Right lobe of liver (tissue), 6 donors: ENCODE results near the gene TPM4. TPM values are rescaled to one million over a fixed set of nuclear protein-coding genes. Genes with fewer than 3 reads are reported as not detected.

Source experiments
- ATAC-seq, 4 donors: fragments of 200-7000 bp; cut with Tn5 transposase; one replicate each; pipeline ENCODE4 v1.9.1; 2020; ENCODE audit warnings: mild to moderate bottlenecking in 4 of 4, moderate library complexity in 4 of 4
- DNase-seq, 3 donors: peaks; one replicate each; pipeline ENCODE4 v3.0.0-alpha.2; 2020
- H3K27ac ChIP-seq, 3 donors: fragments of 200-600 bp; one replicate each; pipeline ENCODE4 v1.8.0; 2022
- H3K27me3 ChIP-seq, 2 donors: fragments of 200-600 bp; one replicate each; pipeline ENCODE4 v1.8.0; 2022
- H3K36me3 ChIP-seq, 4 donors: fragments of 200-600 bp; sonication (generic) in 1 of 4; one replicate each; pipeline versions ENCODE4 v1.5.1 to v1.8.0; 2017 to 2022; ENCODE audit warnings: control low read depth in 1 of 4
- H3K4me1 ChIP-seq, 4 donors: fragments of 200-600 bp; sonication (generic) in 1 of 4; one replicate each; pipeline versions ENCODE4 v1.5.1 to v1.8.0; 2017 to 2022; ENCODE audit warnings: control low read depth in 1 of 4
- H3K4me3 ChIP-seq, 3 donors: fragments of 200-600 bp; one replicate each; pipeline ENCODE4 v1.8.0; 2022
- H3K9me3 ChIP-seq, 4 donors: fragments of 200-600 bp; sonication (generic) in 1 of 4; one replicate each; pipeline versions ENCODE4 v1.5.1 to v1.8.0; 2017 to 2022; ENCODE audit warnings: control low read depth in 1 of 4
- CTCF ChIP-seq, 4 donors: fragments of 200-600 bp in 3 of 4; fragments of 450-650 bp in 1 of 4; IDR thresholded peaks; one replicate each; pipeline versions ENCODE4 v1.5.1 to v1.8.0; 2016 to 2022; ENCODE audit warnings: antibody characterized with exemption in 4 of 4, mild to moderate bottlenecking in 2 of 4
- POLR2A ChIP-seq: fragments of 450-650 bp; IDR thresholded peaks from one replicate; pipeline ENCODE4 v1.6.1; 2017; ENCODE audit warnings: antibody characterized with exemption, mild to moderate bottlenecking
- WGBS: methylation state at CpG from one replicate; pipeline ENCODE4 v1.1.6; 2018; ENCODE audit warnings: low coverage, low lambda C conversion rate; ENCODE audit not compliant: insufficient coverage; ENCODE audit errors: missing lambda C conversion rate; 5-methylcytosine and 5-hydroxymethylcytosine counted together
- intact Hi-C, 2 donors: fragments of 100-400 bp; cut with DNase I; formaldehyde crosslinking; loops; one replicate each; pipeline versions ENCODE4 v1.11.2 to v1.14.1; 2022
- total RNA-seq, 6 experiments: library from RNA; depleted of rRNA in 2 of 6; stranded (reverse); fragments of >200 nt in 2 of 6; fragmentation: NEBNext Ultra II Directional in 3 of 6; extraction: Animal tissue kit (Norgen Biotek cat#: 25700) in 3 of 6; gene quantifications; one replicate each; pipeline versions ENCODE4 v1.1.0 to v1.2.4, GENCODE V29; 2016 to 2023
- donor health status: DM: no; HTN: yes; CAD: no.
- donor health status: DM: no; HTN: no; CAD: no.
- donor health status: DM: no; HTN: no; CAD: no.
- donor health status: DM: no; HTN: yes; CAD: no.
- donor health status: DM: no; HTN: yes; CAD: no.

Gene TPM4
- total RNA-seq, 6 experiments from 2014 or later: 13.7 to 90.2 (median 45.6) TPM

GRCh38 chr19:16069813-16070365 is 6.4 kb upstream of the TPM4 start:
- H3K36me3 ChIP-seq: no peaks in the 10 kb centered on the region
- WGBS: 88% methylated on average over 3 of the region's 10 CpGs
- intact Hi-C loops: no loop called here
- no peaks in the 10 kb centered on the region for H3K27me3 ChIP-seq
- DNase-seq: peak in 1 of 3 donors; percentile 33
- TF ChIP-seq CTCF (IDR thresholded peaks at IDR 0.05) (no peak), POLR2A (no peak)
- no peaks in the 10 kb centered on the region for H3K9me3 ChIP-seq
- peak overlapping the region; percentile 40 to 66 (median 63) for H3K27ac ChIP-seq
- H3K4me1 ChIP-seq: no peaks in the 10 kb centered on the region
- ATAC-seq: no peak
- no peak overlapping the region for H3K4me3 ChIP-seq

- no peak overlapping the region for H3K4me3 ChIP-seq
- no peak for TF ChIP-seq POLR2A
- no peak for TF ChIP-seq CTCF (IDR thresholded peaks at IDR 0.05)
- ATAC-seq: peak; percentile 40 to 50 (median 48)
- peak overlapping the region; percentile 40 to 66 (median 63) for H3K27ac ChIP-seq
- peak; percentile 55 to 64 (median 60) for DNase-seq
- H3K27me3 ChIP-seq: no peaks in the 10 kb centered on the region
- H3K4me1 ChIP-seq: no peaks in the 10 kb centered on the region
- intact Hi-C loops: no loop called here
- no peaks in the 10 kb centered on the region for H3K36me3 ChIP-seq
- 58% methylated on average over 5 of the region's 16 CpGs for WGBS
- H3K9me3 ChIP-seq: no peaks in the 10 kb centered on the region
These were observed 5.8 kb upstream of the TPM4 start for GRCh38 chr19:16070366-16070990.

DNA sequence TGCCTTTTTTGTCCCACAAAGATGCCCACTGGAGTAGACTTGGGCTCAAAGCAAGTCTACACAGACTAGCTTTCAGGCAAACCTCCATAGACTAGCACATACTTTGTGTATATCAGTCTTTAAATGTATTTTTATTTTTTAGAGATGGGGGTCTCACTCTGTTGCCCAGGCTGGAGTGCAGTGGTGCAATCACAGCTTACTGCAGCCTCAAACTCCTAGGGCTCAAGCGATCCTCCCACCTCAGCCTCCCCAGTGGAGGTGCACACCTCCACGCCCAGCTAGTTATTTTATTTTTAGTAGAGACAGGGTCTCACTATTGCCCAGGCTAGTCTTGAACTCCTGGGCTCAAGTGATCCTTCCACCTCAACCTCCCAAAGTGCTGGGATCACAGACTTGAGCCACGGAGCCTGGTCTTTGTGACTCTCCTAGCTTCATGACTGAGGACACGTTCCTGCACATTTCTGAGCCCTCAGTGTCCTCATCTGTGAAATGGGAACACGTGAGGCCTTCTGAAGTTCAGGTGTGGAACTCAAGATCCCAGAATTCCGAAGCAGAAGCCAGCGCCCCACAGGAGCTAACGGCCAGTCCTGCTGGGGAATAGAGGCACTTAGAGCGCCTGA is 5.1 kb upstream of the TPM4 start:
- no peaks in the 10 kb centered on the region for H3K4me1 ChIP-seq
- intact Hi-C loops: no loop called here
- H3K4me3 ChIP-seq: no peak overlapping the region
- H3K9me3 ChIP-seq: no peaks in the 10 kb centered on the region
- WGBS: 85% methylated on average over 3 of the region's 9 CpGs
- no peak for ATAC-seq
- TF ChIP-seq CTCF (IDR thresholded peaks at IDR 0.05): no peak
- TF ChIP-seq POLR2A: no peak
- DNase-seq: no peak
- peak overlapping the region; percentile 40 to 66 (median 63) for H3K27ac ChIP-seq
- H3K36me3 ChIP-seq: no peaks in the 10 kb centered on the region
- H3K27me3 ChIP-seq: no peaks in the 10 kb centered on the region

- intact Hi-C loops: no loop called here
- H3K27ac ChIP-seq: no peak overlapping the region
- H3K4me3 ChIP-seq: no peak overlapping the region
- DNase-seq (peak in 1 of 3 donors; percentile 46), ATAC-seq (no peak)
- H3K36me3 ChIP-seq: no peaks in the 10 kb centered on the region
- TF ChIP-seq POLR2A: no peak
- TF ChIP-seq CTCF (IDR thresholded peaks at IDR 0.05): no peak
- no peaks in the 10 kb centered on the region for H3K4me1 ChIP-seq
- WGBS: 85% methylated on average over 3 of the region's 7 CpGs
- no peaks in the 10 kb centered on the region for H3K27me3 ChIP-seq
- H3K9me3 ChIP-seq: no peaks in the 10 kb centered on the region
These were observed 2.8 kb upstream of the TPM4 start for GRCh38 chr19:16073481-16073880.
